Neural progenitor cell (in vitro differentiated cells): ENCODE results near the gene PCSK5.

Source experiments
- CTCF ChIP-seq: fragments of 200-600 bp; sonication (generic); IDR thresholded peaks from 2 replicates; pipeline ENCODE4 v1.5.1; 2017; ENCODE audit warnings: antibody characterized with exemption, mild to moderate bottlenecking
- EZH2 ChIP-seq: fragments of 200-600 bp; sonication (generic); IDR thresholded peaks from 2 replicates; pipeline ENCODE4 v1.6.1; 2017; ENCODE audit warnings: antibody characterized with exemption, mild to moderate bottlenecking, moderate library complexity

- no peak for TF ChIP-seq CTCF
- no peak for TF ChIP-seq EZH2
Observed at GRCh38 chr9:76200745-76201144, 310.3 kb downstream of the PCSK5 start.
